ENCODE data around the gene ASTN2. TPM values are rescaled to one million over a fixed set of nuclear protein-coding genes. Genes with fewer than 3 reads are reported as not detected.
A peak's percentile ranks its signal among the peaks of the same experiment; 100 is the strongest.

The ASTN2 gene
- total and polyA plus RNA-seq, 10 of the 15 experiments (the other 5 are each of a cell fraction or from before 2014, with no cell fraction given): 1.4 to 15.7 (median 7.0) TPM

- no peak overlapping the region for H2AFZ ChIP-seq (ENCODE audit: control insufficient read depth, low read depth, low read length)
Measured at GRCh38 chr9:116953271-116953670, 461.6 kb downstream of the ASTN2 start.

More at GRCh38 chr9:116953271-116953670, 461.6 kb downstream of the ASTN2 start:
- SMC1A ChIA-PET (ENCODE audit: uncharacterized antibody, unreplicated experiment): interaction anchor here (0.8 to 2.6 kb wide), 3 partner anchors 10 to 92 kb away, joined by 3 to 16 read pairs (median 10); no protein-coding TSS in a partner anchor
- FAIRE-seq (no peak), DNase-seq (ENCODE audit: low read depth, low spot score) (no peak), ATAC-seq (no peak)
- in situ Hi-C loops (cut with MboI) (no loop called here), intact Hi-C loops (cut with micrococcal nuclease; ENCODE audit: unreplicated experiment) (no loop called here)
- Histone ChIP-seq H3K27ac (ENCODE audit: control insufficient read depth, insufficient read depth) (no peak overlapping the region), H3K9me3 (replicated peaks; ENCODE audit: control insufficient read depth, insufficient read depth, low read length) (no peaks in the 10 kb centered on the region; the same call in 2 of the 3 replicates), H3K79me2 (ENCODE audit: control insufficient read depth, insufficient read depth, low read length) (no peaks in the 10 kb centered on the region), H3K4me2 (ENCODE audit: control insufficient read depth, insufficient read depth) (no peak overlapping the region), H3K27me3 (replicated peaks in 1 of 2; ENCODE audit: control insufficient read depth in 2 of 2, insufficient read depth in 2 of 2, low read length in 1 of 2) (no peaks in the 10 kb centered on the region), H3K4me1 (ENCODE audit: control insufficient read depth, insufficient read depth, low read length) (peaks cover 20% of the 10 kb centered on the region), H3K9ac (ENCODE audit: control insufficient read depth, insufficient read depth, low read length) (no peak overlapping the region), H3K36me3 (ENCODE audit: control insufficient read depth in 2 of 2, insufficient read depth in 2 of 2, low read length in 1 of 2) (no peaks in the 10 kb centered on the region), H4K20me1 (ENCODE audit: control insufficient read depth, insufficient read depth) (no peaks in the 10 kb centered on the region), H3K4me3 (no peak overlapping the region)
- BruUV-seq (replicated peaks): no TSS peak
- CTCF ChIA-PET: interaction anchor here (1.1 to 1.7 kb wide), 4 partner anchors 14 to 93 kb away, joined by 3 to 5 read pairs (median 4); no protein-coding TSS in a partner anchor
- TF ChIP-seq REST (IDR thresholded peaks at IDR 0.05; ENCODE audit: low read depth, low read length): 0 out of 2 replicates have a peak, but pooled peaks have one; percentile 52
- no peak for TF ChIP-seq CBX3 (IDR thresholded peaks at IDR 0.05; ENCODE audit: borderline replicate concordance, low read depth)
- RAD21 ChIA-PET (ENCODE audit: unreplicated experiment): interaction anchor here (1.2 to 1.5 kb wide), 2 partner anchors 9 to 14 kb away, joined by 4 to 5 read pairs; no protein-coding TSS in a partner anchor
- 0% methylated on average over 1 of the region's 1 CpG for WGBS (ENCODE audit: insufficient coverage, insufficient replicate concordance, low lambda C conversion rate, missing lambda C conversion rate)
- POLR2A ChIA-PET: interaction anchor here (1.7 to 2.0 kb wide), 2 partner anchors 10 to 14 kb away, joined by 4 to 5 read pairs; no protein-coding TSS in a partner anchor
